H7 (cell line): ENCODE data around the gene CORO7. TPM values are rescaled to one million over a fixed set of nuclear protein-coding genes. Genes with fewer than 3 reads are reported as not detected.
"Not testable (repeated sequence)": the region's sequence is repeated elsewhere in the genome, so short reads cannot be mapped to it uniquely, and the experiment has no call there.

Experiments used
- DNase-seq: peaks from one replicate; pipeline ENCODE4 v3.0.0; 2012
- H3K27me3 ChIP-seq: 2 replicates; pipeline ENCODE4 v1.6.0; 2011; ENCODE audit warnings: mild to moderate bottlenecking, low read length; ENCODE audit not compliant: control insufficient read depth, insufficient read depth
- H3K36me3 ChIP-seq: replicated peaks from 2 replicates; pipeline ENCODE4 v1.5.1; 2011; ENCODE audit warnings: low read length; ENCODE audit not compliant: control insufficient read depth, insufficient read depth
- H3K4me3 ChIP-seq: 2 replicates; pipeline ENCODE4 v1.5.1; 2011; ENCODE audit warnings: low read depth, mild to moderate bottlenecking, control low read depth, low read length, moderate library complexity; ENCODE audit not compliant: insufficient read depth
- total RNA-seq: library from RNA; depleted of rRNA; stranded (reverse); fragments of >200 nt; shearing (Covaris generic); gene quantifications from 2 replicates; pipeline ENCODE4 v1.2.3, GENCODE V29; 2014

CORO7 gene
- total RNA-seq, 1 experiment from 2014 or later, result 37.9 TPM

GRCh38 chr16:4401094-4401501 is 15.3 kb downstream of the CORO7 start:
- no peaks in the 10 kb centered on the region for H3K27me3 ChIP-seq
- DNase-seq, result no peak
- H3K36me3 ChIP-seq, result no peaks in the 10 kb centered on the region; the same call in none of the 2 replicates
- H3K4me3 ChIP-seq, result no peak overlapping the region

DNA sequence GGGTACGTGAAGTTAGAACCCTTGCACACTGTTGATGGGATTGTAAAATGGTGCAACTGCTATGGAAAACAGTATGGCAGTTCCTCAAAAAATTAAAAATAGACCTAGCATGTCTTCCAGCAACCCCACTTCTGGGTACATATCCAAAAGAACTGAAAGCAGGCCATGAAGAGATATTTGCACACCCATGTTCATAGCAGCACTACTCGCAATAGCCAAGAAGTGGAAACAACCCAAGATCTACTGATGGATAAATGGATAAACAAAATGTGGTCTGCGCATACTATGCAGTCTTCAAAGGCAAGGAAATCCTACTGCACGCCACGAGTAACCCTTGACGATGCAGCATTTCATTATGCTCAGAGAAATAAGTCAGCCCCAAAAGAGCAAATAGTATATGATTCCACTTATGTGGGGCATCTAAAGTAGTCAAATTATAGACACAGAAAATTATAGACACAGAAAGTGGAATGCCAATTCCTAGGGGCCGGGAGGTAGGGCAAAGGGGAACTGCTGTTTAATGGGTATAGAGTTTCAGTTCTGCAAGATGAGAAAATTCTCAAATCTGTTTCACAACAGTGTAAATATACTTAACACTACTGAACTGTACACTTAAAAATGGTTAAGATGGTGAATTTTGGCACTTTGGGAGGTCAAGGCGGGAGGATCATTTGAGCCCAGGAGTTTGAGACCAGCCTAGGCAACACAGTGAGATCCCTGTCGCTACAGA is 17.2 kb downstream of the CORO7 start:
- Histone ChIP-seq H3K27me3 (no peaks in the 10 kb centered on the region), H3K36me3 (peaks cover 1% of the 10 kb centered on the region), H3K4me3 (no peak overlapping the region)
- no peak for DNase-seq

DNA sequence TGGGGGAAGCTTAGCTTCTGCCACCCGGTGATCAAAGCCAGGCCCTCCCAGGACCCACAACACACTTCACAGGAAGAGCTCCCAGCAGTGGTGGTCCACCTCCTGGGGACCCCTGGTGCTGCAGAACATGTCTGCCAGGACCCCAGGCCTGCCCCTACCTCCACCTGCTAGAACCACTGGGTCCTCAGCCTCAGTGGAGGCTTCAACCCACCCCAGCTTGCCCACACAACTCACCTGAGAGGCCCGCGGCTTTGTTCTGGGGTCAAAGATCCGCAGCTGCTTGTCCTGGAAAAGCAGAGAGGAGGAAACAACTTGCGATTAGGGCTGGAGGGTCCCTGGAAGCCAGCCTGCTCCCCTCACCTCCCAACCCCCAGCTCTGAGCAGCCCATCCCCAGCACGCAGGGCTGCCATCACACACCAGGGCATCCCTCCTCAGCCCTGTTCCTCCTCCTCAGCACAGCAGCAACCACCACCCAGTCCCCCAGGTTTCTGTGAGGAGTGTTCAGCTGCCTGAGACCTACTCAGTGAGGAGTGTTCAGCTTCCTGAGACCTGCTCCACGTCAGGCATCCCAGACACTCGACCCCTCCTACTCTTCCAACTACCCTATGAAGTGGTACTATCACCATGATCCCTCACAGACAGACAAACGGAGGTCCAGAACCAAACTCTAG is 21.2 kb downstream of the CORO7 start:
- no peaks in the 10 kb centered on the region for H3K27me3 ChIP-seq
- H3K36me3 ChIP-seq, result peaks cover 1% of the 10 kb centered on the region; the same call in 1 of the 2 replicates
- DNase-seq, result no peak
- no peak overlapping the region for H3K4me3 ChIP-seq

GRCh38 chr16:4393850-4394249 is 22.5 kb downstream of the CORO7 start:
- not testable (repeated sequence) for H3K4me3 ChIP-seq, DNase-seq, H3K36me3 ChIP-seq, H3K27me3 ChIP-seq

GRCh38 chr16:4393240-4393600 is 23.2 kb downstream of the CORO7 start:
- peaks cover 1% of the 10 kb centered on the region; the same call in 1 of the 2 replicates for H3K36me3 ChIP-seq
- H3K4me3 ChIP-seq, result no peak overlapping the region
- DNase-seq, result no peak
- no peaks in the 10 kb centered on the region for H3K27me3 ChIP-seq

- peaks cover 1% of the 10 kb centered on the region; the same call in 1 of the 2 replicates for H3K36me3 ChIP-seq
- peak; percentile 96 for DNase-seq
- H3K4me3 ChIP-seq, result no peak overlapping the region
- no peaks in the 10 kb centered on the region for H3K27me3 ChIP-seq
These were observed 23.8 kb downstream of the CORO7 start for GRCh38 chr16:4392382-4393239.

DNA sequence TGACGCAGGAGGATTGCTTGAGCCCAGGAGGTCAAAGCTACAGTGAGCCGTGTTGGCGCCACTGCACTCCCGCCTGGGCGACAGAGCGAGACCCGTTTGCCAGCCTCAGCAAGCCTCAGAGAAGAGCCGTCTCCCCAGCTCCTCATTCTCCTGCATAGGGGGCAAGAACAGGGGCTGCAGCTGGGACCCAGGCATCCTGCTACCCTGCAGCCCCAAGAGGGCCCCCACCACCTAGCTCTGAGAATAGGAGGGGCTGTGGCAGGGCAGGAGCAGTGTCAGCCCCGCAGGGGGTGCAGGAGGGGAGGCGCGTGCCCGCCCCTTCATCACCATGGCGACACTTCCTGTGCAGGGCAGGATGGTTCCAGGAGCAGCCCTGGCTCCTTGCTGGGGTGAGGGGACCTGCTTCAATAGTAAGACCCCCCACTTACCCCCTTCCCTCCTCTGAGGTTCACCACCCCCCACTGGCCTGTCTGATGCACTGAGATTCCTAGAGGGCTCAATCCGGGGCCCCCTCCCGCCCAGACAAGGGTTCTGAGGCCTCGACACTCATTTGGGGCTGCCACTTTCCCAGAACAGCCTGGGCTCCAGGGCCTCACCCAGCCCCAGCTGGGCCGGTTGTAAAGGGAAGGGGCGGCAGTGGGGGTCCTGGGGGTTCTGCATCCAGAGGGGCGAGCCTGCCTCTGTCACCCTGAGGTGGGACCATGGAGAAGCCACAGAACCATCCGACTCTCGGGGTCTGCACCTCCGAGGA is 24.6 kb downstream of the CORO7 start:
- peak; percentile 97 for DNase-seq
- Histone ChIP-seq H3K27me3 (no peaks in the 10 kb centered on the region), H3K4me3 (no peak overlapping the region)

GRCh38 chr16:4390266-4391260 is 25.8 kb downstream of the CORO7 start:
- Histone ChIP-seq H3K36me3 (peaks cover 1% of the 10 kb centered on the region; the same call in 1 of the 2 replicates), H3K27me3 (no peaks in the 10 kb centered on the region), H3K4me3 (no peak overlapping the region)
- peak; percentile 90 for DNase-seq

More for the DNA sequence above, 24.6 kb downstream of the CORO7 start:
- peaks cover 1% of the 10 kb centered on the region; the same call in 1 of the 2 replicates for H3K36me3 ChIP-seq

- Histone ChIP-seq H3K27me3 (no peaks in the 10 kb centered on the region), H3K36me3 (no peaks in the 10 kb centered on the region; the same call in 1 of the 2 replicates), H3K4me3 (no peak overlapping the region)
- DNase-seq, result peak; percentile 74
These were observed 27.1 kb downstream of the CORO7 start for GRCh38 chr16:4389051-4389955.

GRCh38 chr16:4388271-4389021 is 27.9 kb downstream of the CORO7 start:
- peak; percentile 73 for DNase-seq
- H3K36me3 ChIP-seq, result no peaks in the 10 kb centered on the region; the same call in none of the 2 replicates
- H3K27me3 ChIP-seq, result no peaks in the 10 kb centered on the region
- H3K4me3 ChIP-seq, result no peak overlapping the region

GRCh38 chr16:4387781-4388180 is 28.6 kb downstream of the CORO7 start:
- DNase-seq, result no peak
- Histone ChIP-seq H3K27me3 (no peaks in the 10 kb centered on the region), H3K4me3 (no peak overlapping the region), H3K36me3 (no peaks in the 10 kb centered on the region; the same call in none of the 2 replicates)
